Suprapubic skin (tissue), 4 donors: ENCODE measurements around the gene OR4P4. TPM values are rescaled to one million over a fixed set of nuclear protein-coding genes. Genes with fewer than 3 reads are reported as not detected.

ENCODE experiments used
- total RNA-seq, 4 donors: library from RNA; depleted of rRNA; stranded (reverse); fragments of >200 nt; gene quantifications; one replicate each; pipeline ENCODE4 v1.1.0, GENCODE V29; 2016

The OR4P4 gene
- total RNA-seq, 4 donors from 2014 or later, result not detected

Other genes starting within 250 kb of the OR4P4 start
- gene OR4C15, start 80.6 kb upstream of the OR4P4 start, total RNA-seq, result not detected
- gene OR4C16, start 63.0 kb upstream of the OR4P4 start, total RNA-seq, result not detected
- not detected for gene OR4C11, start 27.5 kb upstream of the OR4P4 start, total RNA-seq
- not detected for gene OR4S2, start 13.2 kb downstream of the OR4P4 start, total RNA-seq
- not detected for gene OR4C6, start 27.1 kb downstream of the OR4P4 start, total RNA-seq
- gene OR5D13, start 138.3 kb downstream of the OR4P4 start, total RNA-seq, result not detected
- not detected for gene OR5D14, start 160.4 kb downstream of the OR4P4 start, total RNA-seq
- gene OR5L1, start 176.3 kb downstream of the OR4P4 start, total RNA-seq, result not detected
- gene OR5D18, start 184.5 kb downstream of the OR4P4 start, total RNA-seq, result not detected
- gene OR5L2, start 192.1 kb downstream of the OR4P4 start, total RNA-seq, result not detected
- not detected for gene OR5D16, start 203.6 kb downstream of the OR4P4 start, total RNA-seq
- gene TRIM51, start 248.2 kb downstream of the OR4P4 start, total RNA-seq, result not detected